Stimulated activated CD8-positive, alpha-beta memory T cell treated with anti-CD3 and anti-CD28 coated beads, Interleukin-15, amount 100 ng/mL, for 1 hour (primary cell): ENCODE results near the gene HMGN2.

Source experiments
- DNase-seq: peaks from one replicate; pipeline ENCODE4 v3.0.0-alpha.2; 2020; ENCODE audit warnings: low read depth

The HMGN2 gene

DNA sequence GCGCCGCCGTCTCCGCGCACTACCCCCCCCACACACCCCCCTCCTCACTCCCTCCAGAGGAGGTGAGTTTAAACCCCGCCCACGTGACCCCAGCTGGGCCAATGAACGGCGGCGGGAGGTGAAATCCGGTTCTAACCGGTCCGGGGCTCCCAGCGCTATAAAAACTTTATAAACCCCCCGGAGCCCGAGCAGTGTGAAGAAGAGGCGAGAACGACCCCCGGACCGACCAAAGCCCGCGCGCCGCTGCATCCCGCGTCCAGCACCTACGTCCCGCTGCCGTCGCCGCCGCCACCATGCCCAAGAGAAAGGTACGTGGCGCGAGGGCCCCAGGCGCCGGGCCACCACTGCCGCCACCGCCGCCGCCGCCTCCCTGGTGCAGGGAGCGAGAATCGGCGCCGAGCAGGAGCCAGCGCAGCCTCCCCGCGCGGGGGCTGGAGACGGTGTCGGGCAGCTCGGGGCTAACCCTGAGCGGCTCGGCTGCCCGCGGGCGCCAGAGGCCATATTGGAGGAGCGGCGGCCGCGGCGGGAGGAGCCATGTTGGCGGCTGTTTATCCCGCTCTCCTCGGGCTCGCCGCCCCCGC lies at the start of gene HMGN2:
HMGN2 (plus strand) TSS at position 121 of the 581 bp plus-strand sequence; CDS start at position 294, 173 bp downstream.
- peak; percentile 82 for DNase-seq

DNA sequence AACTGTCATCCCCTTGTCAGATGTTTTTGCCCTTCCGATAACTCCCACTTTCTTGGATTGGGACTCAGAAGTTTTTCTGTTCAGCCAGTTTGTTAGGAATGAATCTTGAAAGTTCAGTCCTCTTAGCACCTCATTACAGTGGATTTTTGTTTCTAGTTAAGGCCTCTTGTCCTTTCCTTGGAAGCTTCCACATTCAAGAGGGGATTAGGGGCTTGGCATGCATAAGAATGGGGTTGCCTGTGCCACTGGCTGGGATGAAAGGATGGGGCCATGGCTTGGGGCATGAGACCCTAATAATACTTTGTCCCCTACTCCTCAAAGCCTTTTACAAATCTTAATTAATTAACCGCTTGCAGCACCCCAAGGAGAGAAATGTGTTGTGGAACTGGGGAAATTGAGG lies 42.5 kb upstream of the HMGN2 start:
- DNase-seq, result no peak

GRCh38 chr1:26431979-26432695 lies 40.1 kb upstream of the HMGN2 start, which contains the start of gene DHDDS:
Gene DHDDS (plus strand): TSS chr1:26432321. CDS start chr1:26432946, 625 bp downstream.
- DNase-seq, result peak; percentile 98

GRCh38 chr1:26432793-26433192 lies 39.4 kb upstream of the HMGN2 start:
- no peak for DNase-seq

GRCh38 chr1:26434161-26434752 lies 38.0 kb upstream of the HMGN2 start:
- DNase-seq, result no peak

GRCh38 chr1:26438041-26438440 lies 34.2 kb upstream of the HMGN2 start:
- no peak for DNase-seq

- DNase-seq, result no peak
Observed at GRCh38 chr1:26440259-26440658, 32.0 kb upstream of the HMGN2 start.

- no peak for DNase-seq
Observed at GRCh38 chr1:26449868-26450267, 22.4 kb upstream of the HMGN2 start.

GRCh38 chr1:26450908-26451307 lies 21.3 kb upstream of the HMGN2 start:
- no peak for DNase-seq

- DNase-seq, result no peak
Observed at GRCh38 chr1:26452459-26453183, 19.6 kb upstream of the HMGN2 start.

GRCh38 chr1:26459148-26459547 lies 13.1 kb upstream of the HMGN2 start:
- DNase-seq, result no peak

- no peak for DNase-seq
Observed at GRCh38 chr1:26459573-26460031, 12.6 kb upstream of the HMGN2 start.

DNA sequence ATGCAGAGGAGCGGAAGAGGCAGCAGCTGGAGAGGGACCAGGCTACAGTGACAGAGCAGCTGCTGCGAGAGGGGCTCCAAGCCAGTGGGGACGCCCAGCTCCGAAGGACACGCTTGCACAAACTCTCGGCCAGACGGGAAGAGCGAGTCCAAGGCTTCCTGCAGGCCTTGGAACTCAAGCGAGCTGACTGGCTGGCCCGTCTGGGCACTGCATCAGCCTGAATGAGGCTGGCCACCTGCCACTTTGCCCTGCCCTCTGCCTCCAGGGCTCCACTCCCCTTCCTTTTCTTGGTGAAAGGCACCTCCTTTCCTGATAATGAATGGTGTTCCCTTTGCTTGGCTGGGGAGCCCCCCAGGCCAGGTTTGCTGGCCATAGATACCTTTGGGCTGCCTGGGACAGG lies 3.3 kb upstream of the HMGN2 start:
- DNase-seq, result no peak

GRCh38 chr1:26469558-26469957 lies 2.7 kb upstream of the HMGN2 start:
- DNase-seq, result no peak

DNA sequence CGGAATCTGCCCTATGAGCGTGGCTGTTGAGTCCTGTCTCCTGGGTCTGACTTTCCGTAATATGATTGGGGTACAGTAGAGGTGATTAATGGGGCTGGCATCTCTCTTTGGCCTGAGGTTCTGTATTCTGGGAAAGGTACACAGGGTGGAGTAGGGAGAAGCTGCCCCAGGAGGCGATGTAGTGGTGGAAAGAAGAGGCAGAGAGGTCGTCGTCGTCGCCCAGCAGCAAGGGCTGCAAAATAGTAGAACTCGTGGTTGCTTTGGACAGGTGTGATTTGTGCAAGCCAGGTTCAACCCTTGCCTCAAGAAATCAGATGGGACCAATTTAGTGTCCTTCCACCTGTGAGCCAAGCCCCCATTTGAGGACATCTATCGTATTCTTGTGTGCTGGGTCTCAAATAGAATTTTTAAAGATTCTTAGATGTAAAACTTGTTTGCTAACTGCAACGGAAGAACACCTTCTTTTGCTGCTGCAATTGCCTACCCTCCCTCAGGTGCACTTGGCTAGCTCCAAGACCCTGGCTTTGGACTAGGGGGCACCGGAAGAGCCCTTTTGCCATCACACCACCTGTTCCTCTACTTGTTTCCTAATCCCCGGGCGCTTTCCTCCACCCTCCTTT lies 1.3 kb upstream of the HMGN2 start:
- no peak for DNase-seq

DNA sequence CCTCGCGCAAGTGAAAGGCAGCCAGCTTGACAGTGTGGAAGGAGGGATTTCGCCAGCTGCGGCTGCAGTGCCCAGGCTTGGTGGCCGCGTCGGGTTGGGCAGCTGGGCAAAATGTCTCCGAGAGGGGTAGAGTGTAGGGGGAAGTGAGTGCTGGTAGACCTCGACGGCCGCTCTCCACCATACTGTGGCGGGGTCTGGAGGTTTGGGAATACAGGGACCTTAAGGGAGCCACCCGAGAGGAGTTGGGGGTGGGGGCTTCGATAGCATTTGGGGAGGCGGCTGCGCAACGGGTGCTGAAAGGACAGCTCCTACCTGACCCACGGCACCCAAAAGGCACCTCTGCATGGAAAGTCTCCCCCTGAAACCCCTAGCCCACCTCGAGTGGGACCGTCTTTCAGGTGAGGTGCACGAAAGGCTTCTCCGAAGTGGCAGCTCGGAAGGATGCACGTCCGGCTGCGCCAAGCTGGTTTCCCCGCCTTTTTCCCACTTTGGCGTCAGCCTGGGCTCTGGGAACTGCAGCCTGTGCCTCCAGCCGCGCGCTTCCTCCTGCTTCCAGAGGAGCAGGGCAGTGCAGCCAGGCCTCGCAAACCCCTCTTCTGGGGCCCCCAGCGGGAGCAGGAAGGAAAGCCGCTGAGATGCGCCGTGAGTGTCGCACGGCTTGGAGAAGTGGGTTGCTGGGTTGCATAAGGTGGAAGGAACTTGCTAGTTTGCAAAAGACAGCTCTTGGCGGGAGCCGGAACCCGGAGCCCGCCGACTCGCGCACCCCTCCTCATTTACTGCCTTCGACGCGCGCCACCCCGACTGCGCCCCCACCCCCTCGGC lies 531 bp upstream of the HMGN2 start:
- no peak for DNase-seq

GRCh38 chr1:26472901-26473845 lies 933 bp downstream of the HMGN2 start:
- peak; percentile 93 for DNase-seq

- no peak for DNase-seq
Observed at GRCh38 chr1:26474818-26475217, 2.6 kb downstream of the HMGN2 start.

DNA sequence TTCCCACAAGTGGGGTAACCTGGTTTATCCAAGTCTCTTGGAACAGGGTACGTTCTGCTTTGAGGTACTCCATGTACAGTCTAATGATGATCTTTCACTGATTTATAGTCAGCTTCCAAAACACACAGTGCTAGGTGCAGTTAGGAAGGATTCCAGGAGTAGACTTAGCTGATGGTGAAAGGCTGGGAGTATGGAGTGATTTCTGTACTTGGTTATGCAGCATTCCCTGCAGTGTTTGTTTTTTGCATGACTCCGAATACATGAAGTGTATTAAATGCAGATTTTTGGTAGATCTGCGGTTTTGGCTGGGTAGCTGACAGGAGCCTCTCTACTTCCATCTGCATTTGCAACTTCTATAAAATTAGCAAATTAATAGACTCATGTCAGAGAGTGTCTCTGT lies 3.7 kb downstream of the HMGN2 start:
- DNase-seq, result no peak

GRCh38 chr1:26476958-26477357 lies 4.7 kb downstream of the HMGN2 start:
- DNase-seq, result no peak
